ENCODE results near the gene CDC14A. TPM values are rescaled to one million over a fixed set of nuclear protein-coding genes. Genes with fewer than 3 reads are reported as not detected.

The CDC14A gene
- total RNA-seq, 2 donors from 2014 or later = 10.6 to 11.3 TPM

GRCh38 chr1:100530880-100531487, 178.7 kb downstream of the CDC14A start:
- Histone ChIP-seq H3K9me3 (no peaks in the 10 kb centered on the region), H3K4me3 (no peak overlapping the region), H3K27ac (peak overlapping the region in 1 of 2 donors; percentile 5), H3K4me1 (ENCODE audit: control insufficient read depth in 1 of 2, low read depth in 2 of 2) (peaks cover 4 to 12% of the 10 kb centered on the region in 2 donors), H3K36me3 (no peaks in the 10 kb centered on the region), H3K27me3 (replicated peaks; ENCODE audit: insufficient read depth) (no peaks in the 10 kb centered on the region)
- TF ChIP-seq CTCF (IDR thresholded peaks at IDR 0.05) = no peak
- ATAC-seq (ENCODE audit: insufficient number of reproducible peaks, low FRiP score, low read depth) (peak; percentile 46), DNase-seq (ENCODE audit: low spot score) (no peak)

DNA sequence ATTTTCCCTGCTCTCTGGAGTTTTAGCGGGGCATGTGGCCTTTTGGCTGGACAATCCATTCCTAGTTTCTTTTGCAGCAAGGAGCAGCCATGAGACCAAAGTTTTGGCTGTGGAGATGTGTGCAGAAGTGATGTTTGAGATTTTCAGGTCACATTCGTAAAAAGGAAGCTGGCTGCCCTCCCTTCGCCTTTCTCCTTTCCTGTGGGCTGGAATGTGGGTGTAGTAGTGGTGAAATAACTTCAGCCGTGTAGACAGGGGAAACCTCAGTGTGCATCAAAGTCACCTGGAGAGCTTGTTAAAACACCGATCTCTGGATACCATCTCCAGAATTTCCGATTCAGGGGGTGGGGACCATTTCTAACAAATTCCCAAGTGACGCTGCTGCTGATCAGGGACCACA, 180.3 kb downstream of the CDC14A start:
- Histone ChIP-seq H3K36me3 (no peaks in the 10 kb centered on the region), H3K4me1 (ENCODE audit: control insufficient read depth in 1 of 2, low read depth in 2 of 2) (peaks cover 4 to 12% of the 10 kb centered on the region in 2 donors), H3K4me3 (no peak overlapping the region), H3K27me3 (replicated peaks; ENCODE audit: insufficient read depth) (no peaks in the 10 kb centered on the region), H3K9me3 (no peaks in the 10 kb centered on the region), H3K27ac (no peak overlapping the region)
- DNase-seq (ENCODE audit: low spot score) = no peak
- ATAC-seq (ENCODE audit: insufficient number of reproducible peaks, low FRiP score, low read depth) = no peak
- no peak for TF ChIP-seq CTCF (IDR thresholded peaks at IDR 0.05)

- H3K27me3 ChIP-seq (replicated peaks; ENCODE audit: insufficient read depth) = peaks cover 3% of the 10 kb centered on the region
- no peak for TF ChIP-seq CTCF (IDR thresholded peaks at IDR 0.05)
- no peaks in the 10 kb centered on the region for H3K36me3 ChIP-seq
- no peak overlapping the region for H3K4me3 ChIP-seq
- no peak for ATAC-seq (ENCODE audit: insufficient number of reproducible peaks, low FRiP score, low read depth)
- H3K9me3 ChIP-seq = no peaks in the 10 kb centered on the region
- peaks cover 15 to 16% of the 10 kb centered on the region in 2 donors for H3K4me1 ChIP-seq (ENCODE audit: control insufficient read depth in 1 of 2, low read depth in 2 of 2)
- H3K27ac ChIP-seq = no peak overlapping the region
- DNase-seq (ENCODE audit: low spot score) = no peak
Measured at GRCh38 chr1:100535264-100535663, 183.0 kb downstream of the CDC14A start.

DNA sequence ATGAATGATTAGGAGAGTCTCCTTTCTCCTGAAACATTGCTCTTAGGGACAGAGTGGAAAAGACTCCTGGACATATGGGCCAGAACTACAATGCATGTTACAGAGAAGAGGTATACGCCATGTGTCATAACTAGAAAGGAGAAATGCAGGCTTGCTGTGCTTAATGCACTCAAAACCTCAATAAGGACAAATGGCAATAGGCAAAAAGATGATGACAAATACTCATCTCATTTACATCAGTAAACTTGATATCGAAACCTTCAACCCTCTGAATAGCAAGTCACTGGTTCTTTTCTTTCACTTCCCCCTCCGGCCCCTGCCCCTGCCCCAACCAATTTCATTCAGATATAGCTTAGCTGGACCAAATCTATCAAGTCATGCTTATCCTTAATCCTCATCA, 183.7 kb downstream of the CDC14A start:
- peaks cover 7% of the 10 kb centered on the region for H3K27me3 ChIP-seq (replicated peaks; ENCODE audit: insufficient read depth)
- H3K27ac ChIP-seq = no peak overlapping the region
- no peak for DNase-seq (ENCODE audit: low spot score)
- H3K4me3 ChIP-seq = no peak overlapping the region
- no peak for ATAC-seq (ENCODE audit: insufficient number of reproducible peaks, low FRiP score, low read depth)
- peaks cover 12 to 15% of the 10 kb centered on the region in 2 donors for H3K4me1 ChIP-seq (ENCODE audit: control insufficient read depth in 1 of 2, low read depth in 2 of 2)
- no peaks in the 10 kb centered on the region for H3K9me3 ChIP-seq
- no peaks in the 10 kb centered on the region for H3K36me3 ChIP-seq
- TF ChIP-seq CTCF (IDR thresholded peaks at IDR 0.05) = no peak

DNA sequence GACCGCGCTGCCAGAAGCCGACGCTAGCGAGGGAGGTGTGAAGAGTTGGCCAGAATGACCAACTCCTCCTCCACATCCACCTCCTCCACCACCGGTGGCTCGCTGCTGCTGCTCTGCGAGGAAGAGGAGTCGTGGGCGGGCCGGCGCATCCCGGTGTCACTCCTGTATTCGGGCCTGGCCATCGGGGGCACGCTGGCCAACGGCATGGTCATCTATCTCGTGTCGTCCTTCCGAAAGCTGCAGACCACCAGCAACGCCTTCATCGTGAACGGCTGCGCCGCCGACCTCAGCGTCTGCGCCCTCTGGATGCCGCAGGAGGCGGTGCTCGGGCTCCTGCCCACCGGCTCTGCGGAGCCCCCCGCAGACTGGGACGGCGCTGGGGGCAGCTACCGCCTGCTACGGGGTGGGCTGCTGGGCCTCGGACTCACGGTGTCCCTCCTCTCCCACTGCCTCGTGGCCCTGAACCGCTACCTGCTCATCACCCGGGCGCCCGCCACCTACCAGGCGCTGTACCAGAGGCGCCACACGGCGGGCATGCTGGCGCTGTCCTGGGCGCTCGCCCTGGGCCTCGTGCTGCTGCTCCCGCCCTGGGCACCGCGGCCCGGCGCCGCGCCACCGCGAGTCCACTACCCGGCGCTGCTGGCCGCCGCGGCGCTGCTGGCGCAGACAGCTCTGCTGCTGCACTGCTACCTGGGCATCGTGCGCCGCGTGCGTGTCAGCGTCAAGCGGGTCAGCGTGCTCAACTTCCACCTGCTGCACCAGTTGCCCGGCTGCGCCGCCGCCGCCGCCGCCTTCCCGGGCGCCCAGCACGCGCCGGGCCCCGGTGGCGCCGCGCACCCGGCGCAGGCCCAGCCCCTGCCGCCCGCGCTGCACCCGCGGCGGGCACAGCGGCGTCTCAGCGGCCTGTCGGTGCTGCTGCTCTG, 186.9 kb downstream of the CDC14A start:
- Histone ChIP-seq H3K4me3 (peak overlapping the region; percentile 72), H3K27ac (no peak overlapping the region), H3K4me1 (ENCODE audit: control insufficient read depth in 1 of 2, low read depth in 2 of 2) (peaks cover 12 to 15% of the 10 kb centered on the region in 2 donors), H3K36me3 (no peaks in the 10 kb centered on the region), H3K9me3 (no peaks in the 10 kb centered on the region), H3K27me3 (replicated peaks; ENCODE audit: insufficient read depth) (peaks cover 7% of the 10 kb centered on the region)
- ATAC-seq (ENCODE audit: insufficient number of reproducible peaks, low FRiP score, low read depth) (no peak), DNase-seq (ENCODE audit: low spot score) (no peak)
- TF ChIP-seq CTCF (IDR thresholded peaks at IDR 0.05) = peak; percentile 21
